ENCODE data around the gene QKI. TPM values are rescaled to one million over a fixed set of nuclear protein-coding genes. Genes with fewer than 3 reads are reported as not detected.

The QKI gene
- total RNA-seq, 2 donors from 2014 or later = 9.1 to 28.0 TPM

GRCh38 chr6:163554032-163554431, 139.5 kb downstream of the QKI start:
- Histone ChIP-seq H3K4me1 (no peaks in the 10 kb centered on the region), H3K36me3 (no peaks in the 10 kb centered on the region), H3K27me3 (no peaks in the 10 kb centered on the region), H3K9me3 (no peaks in the 10 kb centered on the region), H3K27ac (no peak overlapping the region), H3K9ac (ENCODE audit: low read depth in 2 of 2, low read length in 2 of 2) (no peak overlapping the region), H3K4me3 (no peak overlapping the region)
- no peak for TF ChIP-seq CTCF (IDR thresholded peaks at IDR 0.05)
- DNase-seq = no peak
- intact Hi-C loops (cut with DNase I) = loop anchor here (5.0 kb wide), 1 partner anchor 127 kb away; no protein-coding TSS in a partner anchor

GRCh38 chr6:163554663-163555062, 140.1 kb downstream of the QKI start:
- H3K4me1 ChIP-seq = no peaks in the 10 kb centered on the region
- no peaks in the 10 kb centered on the region for H3K9me3 ChIP-seq
- H3K36me3 ChIP-seq = no peaks in the 10 kb centered on the region
- no peak overlapping the region for H3K27ac ChIP-seq
- DNase-seq = peak; percentile 47
- intact Hi-C loops (cut with DNase I) = loop anchor here (5.0 kb wide), 1 partner anchor 127 kb away; no protein-coding TSS in a partner anchor
- no peak overlapping the region for H3K4me3 ChIP-seq
- TF ChIP-seq CTCF (IDR thresholded peaks at IDR 0.05) = peak; percentile 49
- no peaks in the 10 kb centered on the region for H3K27me3 ChIP-seq
- H3K9ac ChIP-seq (ENCODE audit: low read depth in 2 of 2, low read length in 2 of 2) = no peak overlapping the region

- intact Hi-C loops (cut with DNase I) = no loop called here
- Histone ChIP-seq H3K4me3 (no peak overlapping the region), H3K36me3 (no peaks in the 10 kb centered on the region), H3K9ac (ENCODE audit: low read depth in 2 of 2, low read length in 2 of 2) (no peak overlapping the region), H3K27me3 (no peaks in the 10 kb centered on the region), H3K27ac (no peak overlapping the region), H3K4me1 (no peaks in the 10 kb centered on the region), H3K9me3 (no peaks in the 10 kb centered on the region)
- no peak for TF ChIP-seq CTCF (IDR thresholded peaks at IDR 0.05)
- no peak for DNase-seq
These were observed 145.1 kb downstream of the QKI start for GRCh38 chr6:163559661-163560060.

- intact Hi-C loops (cut with DNase I) = no loop called here
- no peaks in the 10 kb centered on the region for H3K9me3 ChIP-seq
- H3K4me3 ChIP-seq = no peak overlapping the region
- TF ChIP-seq CTCF (IDR thresholded peaks at IDR 0.05) = no peak
- H3K27ac ChIP-seq = no peak overlapping the region
- H3K9ac ChIP-seq (ENCODE audit: low read depth in 2 of 2, low read length in 2 of 2) = no peak overlapping the region
- no peaks in the 10 kb centered on the region for H3K27me3 ChIP-seq
- H3K36me3 ChIP-seq = no peaks in the 10 kb centered on the region
- no peak for DNase-seq
- no peaks in the 10 kb centered on the region for H3K4me1 ChIP-seq
These were observed 148.8 kb downstream of the QKI start for GRCh38 chr6:163563318-163563717.

GRCh38 chr6:163564534-163564933, 150.0 kb downstream of the QKI start:
- Histone ChIP-seq H3K27me3 (no peaks in the 10 kb centered on the region), H3K4me3 (no peak overlapping the region), H3K9me3 (no peaks in the 10 kb centered on the region), H3K9ac (ENCODE audit: low read depth in 2 of 2, low read length in 2 of 2) (no peak overlapping the region), H3K27ac (no peak overlapping the region), H3K36me3 (no peaks in the 10 kb centered on the region), H3K4me1 (no peaks in the 10 kb centered on the region)
- DNase-seq = no peak
- intact Hi-C loops (cut with DNase I) = no loop called here
- TF ChIP-seq CTCF (IDR thresholded peaks at IDR 0.05) = no peak

GRCh38 chr6:163565140-163565539, 150.6 kb downstream of the QKI start:
- H3K27me3 ChIP-seq = no peaks in the 10 kb centered on the region
- no peaks in the 10 kb centered on the region for H3K4me1 ChIP-seq
- intact Hi-C loops (cut with DNase I) = no loop called here
- H3K27ac ChIP-seq = no peak overlapping the region
- TF ChIP-seq CTCF (IDR thresholded peaks at IDR 0.05) = no peak
- H3K4me3 ChIP-seq = no peak overlapping the region
- DNase-seq = no peak
- no peak overlapping the region for H3K9ac ChIP-seq (ENCODE audit: low read depth in 2 of 2, low read length in 2 of 2)
- H3K36me3 ChIP-seq = no peaks in the 10 kb centered on the region
- H3K9me3 ChIP-seq = no peaks in the 10 kb centered on the region

Measured in colonic mucosa (tissue), 4 donors.